ENCODE data around the gene LIMCH1.

The LIMCH1 gene

DNA sequence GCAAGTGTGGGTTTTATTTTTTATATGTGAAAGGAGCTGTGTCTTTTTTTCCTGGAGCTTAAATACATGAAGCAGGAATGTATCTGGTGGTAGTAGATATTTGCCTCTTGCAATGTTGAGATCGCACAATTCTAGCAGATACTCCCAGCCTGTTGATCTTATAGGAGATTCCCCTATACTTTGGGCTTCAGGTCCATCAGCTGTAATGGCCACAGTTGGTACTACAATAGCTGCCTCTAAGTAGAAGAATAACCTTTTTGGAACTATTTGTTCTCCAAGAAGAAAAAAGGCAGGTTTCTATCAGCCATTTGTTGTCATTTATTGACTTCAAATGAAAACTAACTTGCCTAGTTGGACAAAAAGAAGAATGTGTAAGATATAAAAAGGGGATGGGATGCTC, 37.7 kb downstream of the LIMCH1 start:
- TF ChIP-seq POLR2A (IDR thresholded peaks at IDR 0.05; ENCODE audit: extremely low read depth, insufficient read length): no peak
- TF ChIP-seq, protein P1, sequence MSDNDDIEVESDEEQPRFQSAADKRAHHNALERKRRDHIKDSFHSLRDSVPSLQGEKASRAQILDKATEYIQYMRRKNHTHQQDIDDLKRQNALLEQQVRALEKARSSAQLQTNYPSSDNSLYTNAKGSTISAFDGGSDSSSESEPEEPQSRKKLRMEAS (IDR thresholded peaks at IDR 0.05; ENCODE audit: low read depth, low read length): no peak
- TF ChIP-seq, protein P2, sequence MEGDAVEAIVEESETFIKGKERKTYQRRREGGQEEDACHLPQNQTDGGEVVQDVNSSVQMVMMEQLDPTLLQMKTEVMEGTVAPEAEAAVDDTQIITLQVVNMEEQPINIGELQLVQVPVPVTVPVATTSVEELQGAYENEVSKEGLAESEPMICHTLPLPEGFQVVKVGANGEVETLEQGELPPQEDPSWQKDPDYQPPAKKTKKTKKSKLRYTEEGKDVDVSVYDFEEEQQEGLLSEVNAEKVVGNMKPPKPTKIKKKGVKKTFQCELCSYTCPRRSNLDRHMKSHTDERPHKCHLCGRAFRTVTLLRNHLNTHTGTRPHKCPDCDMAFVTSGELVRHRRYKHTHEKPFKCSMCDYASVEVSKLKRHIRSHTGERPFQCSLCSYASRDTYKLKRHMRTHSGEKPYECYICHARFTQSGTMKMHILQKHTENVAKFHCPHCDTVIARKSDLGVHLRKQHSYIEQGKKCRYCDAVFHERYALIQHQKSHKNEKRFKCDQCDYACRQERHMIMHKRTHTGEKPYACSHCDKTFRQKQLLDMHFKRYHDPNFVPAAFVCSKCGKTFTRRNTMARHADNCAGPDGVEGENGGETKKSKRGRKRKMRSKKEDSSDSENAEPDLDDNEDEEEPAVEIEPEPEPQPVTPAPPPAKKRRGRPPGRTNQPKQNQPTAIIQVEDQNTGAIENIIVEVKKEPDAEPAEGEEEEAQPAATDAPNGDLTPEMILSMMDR (IDR thresholded peaks at IDR 0.05; ENCODE audit: low read depth, low read length): no peak
- no peak for TF ChIP-seq MYC (IDR thresholded peaks at IDR 0.05; ENCODE audit: low read depth, low read length)
- DNase-seq (ENCODE audit: low read depth): no peak
- no peak overlapping the region for H3K4me3 ChIP-seq (ENCODE audit: low read depth, low read length)

DNA sequence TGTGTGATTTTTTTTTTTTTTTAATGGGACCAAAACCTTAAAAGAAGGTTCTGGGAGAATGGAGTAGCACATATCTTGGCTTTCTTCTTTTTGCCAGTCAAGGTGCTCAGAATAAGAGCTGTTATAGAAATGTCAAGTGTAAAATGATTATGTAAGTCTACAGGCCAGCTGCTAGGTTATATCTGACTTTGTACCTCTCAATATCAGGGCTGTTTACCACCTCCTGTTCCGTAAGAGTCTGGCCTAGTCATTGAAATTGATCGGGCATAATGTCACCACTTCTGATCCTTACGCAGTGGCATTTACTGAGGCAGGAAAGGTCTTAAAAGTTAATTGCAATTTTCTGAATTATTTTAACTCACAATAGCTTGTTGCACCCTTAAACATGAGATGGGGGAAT, 41.1 kb downstream of the LIMCH1 start:
- DNase-seq (ENCODE audit: low read depth): no peak
- H3K4me3 ChIP-seq (ENCODE audit: low read depth, low read length): no peak overlapping the region
- TF ChIP-seq, protein P2 (IDR thresholded peaks at IDR 0.05; ENCODE audit: low read depth, low read length): no peak
- no peak for TF ChIP-seq MYC (IDR thresholded peaks at IDR 0.05; ENCODE audit: low read depth, low read length)
- TF ChIP-seq POLR2A (IDR thresholded peaks at IDR 0.05; ENCODE audit: extremely low read depth, insufficient read length): no peak

DNA sequence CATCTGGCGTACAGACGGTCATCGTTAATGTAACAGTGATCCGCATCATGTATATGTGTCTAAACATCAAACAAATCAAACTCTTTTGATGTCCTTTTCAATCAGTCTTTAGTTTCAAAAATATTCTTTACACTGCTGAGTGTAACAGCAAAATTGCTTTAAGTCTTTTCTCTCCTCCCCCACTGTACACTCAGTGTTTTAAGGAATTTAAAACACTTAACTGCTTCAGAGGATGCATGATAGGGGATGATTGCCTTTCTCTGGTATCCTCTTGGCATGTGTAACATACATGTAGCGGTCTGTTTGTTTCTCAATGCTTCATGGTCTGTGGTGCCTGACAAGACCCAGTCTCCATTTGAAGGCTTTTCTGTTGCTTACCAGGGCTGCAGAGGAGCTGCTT, 41.6 kb downstream of the LIMCH1 start:
- TF ChIP-seq, protein P2 (IDR thresholded peaks at IDR 0.05; ENCODE audit: low read depth, low read length): no peak
- TF ChIP-seq POLR2A (IDR thresholded peaks at IDR 0.05; ENCODE audit: extremely low read depth, insufficient read length) (no peak), MYC (IDR thresholded peaks at IDR 0.05; ENCODE audit: low read depth, low read length) (no peak)
- TF ChIP-seq, protein P1 (IDR thresholded peaks at IDR 0.05; ENCODE audit: low read depth, low read length): no peak
- DNase-seq (ENCODE audit: low read depth): no peak
- H3K4me3 ChIP-seq (ENCODE audit: low read depth, low read length): no peak overlapping the region

DNA sequence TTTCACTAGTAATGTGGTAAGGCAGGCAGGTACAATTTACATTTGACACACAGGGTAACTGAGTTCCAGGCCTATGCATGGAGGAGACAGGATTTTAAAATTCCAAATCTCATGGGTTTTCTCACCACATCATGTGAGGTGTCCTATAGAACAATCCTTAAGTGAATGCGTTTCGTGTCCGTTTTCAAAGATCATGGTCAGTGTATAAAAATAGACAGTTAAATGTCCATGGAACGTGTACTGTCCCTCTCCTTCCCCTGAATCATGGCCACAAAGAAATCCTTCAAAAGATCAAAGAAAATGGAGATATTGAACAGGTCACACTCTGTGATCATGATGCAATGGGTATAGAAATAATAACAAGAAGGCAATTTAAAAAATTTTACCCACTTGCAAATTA, 42.0 kb downstream of the LIMCH1 start:
- TF ChIP-seq, protein P1 (IDR thresholded peaks at IDR 0.05; ENCODE audit: low read depth, low read length): no peak
- TF ChIP-seq, protein P2 (IDR thresholded peaks at IDR 0.05; ENCODE audit: low read depth, low read length): no peak
- no peak for TF ChIP-seq MYC (IDR thresholded peaks at IDR 0.05; ENCODE audit: low read depth, low read length)
- TF ChIP-seq POLR2A (IDR thresholded peaks at IDR 0.05; ENCODE audit: extremely low read depth, insufficient read length): no peak
- no peak overlapping the region for H3K4me3 ChIP-seq (ENCODE audit: low read depth, low read length)
- no peak for DNase-seq (ENCODE audit: low read depth)

DNA sequence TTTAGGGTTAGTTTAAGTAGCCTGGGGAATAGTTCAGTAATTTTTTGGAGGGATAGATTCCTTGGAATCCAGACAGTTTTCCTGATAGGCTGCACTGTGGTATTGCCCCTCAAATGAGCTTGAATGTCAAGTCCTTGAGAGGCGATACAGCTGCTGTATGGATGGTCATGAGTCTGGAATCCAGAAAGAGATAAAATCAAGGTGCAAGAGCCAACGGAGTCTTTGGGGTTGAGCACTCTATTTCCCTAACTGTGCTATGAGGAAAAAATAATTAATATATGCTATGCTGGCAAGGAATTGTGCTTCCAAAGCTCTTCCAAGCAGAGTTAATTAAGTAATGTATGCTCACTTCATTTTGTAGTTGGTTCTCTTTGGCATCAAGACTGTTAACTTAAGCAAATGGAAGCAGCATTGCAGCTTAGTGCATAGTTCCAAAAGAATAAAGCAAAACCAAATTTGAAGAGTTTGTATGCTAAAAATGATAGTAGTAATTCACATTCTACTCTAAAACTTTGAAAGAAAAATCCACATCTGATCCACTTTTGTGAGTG, 48.8 kb downstream of the LIMCH1 start:
- DNase-seq (ENCODE audit: low read depth): no peak
- H3K4me3 ChIP-seq (ENCODE audit: low read depth, low read length): no peak overlapping the region
- TF ChIP-seq POLR2A (IDR thresholded peaks at IDR 0.05; ENCODE audit: extremely low read depth, insufficient read length) (no peak), MYC (IDR thresholded peaks at IDR 0.05; ENCODE audit: low read depth, low read length) (no peak)
- TF ChIP-seq, protein P1 (IDR thresholded peaks at IDR 0.05; ENCODE audit: low read depth, low read length): no peak
- TF ChIP-seq, protein P2 (IDR thresholded peaks at IDR 0.05; ENCODE audit: low read depth, low read length): no peak

DNA sequence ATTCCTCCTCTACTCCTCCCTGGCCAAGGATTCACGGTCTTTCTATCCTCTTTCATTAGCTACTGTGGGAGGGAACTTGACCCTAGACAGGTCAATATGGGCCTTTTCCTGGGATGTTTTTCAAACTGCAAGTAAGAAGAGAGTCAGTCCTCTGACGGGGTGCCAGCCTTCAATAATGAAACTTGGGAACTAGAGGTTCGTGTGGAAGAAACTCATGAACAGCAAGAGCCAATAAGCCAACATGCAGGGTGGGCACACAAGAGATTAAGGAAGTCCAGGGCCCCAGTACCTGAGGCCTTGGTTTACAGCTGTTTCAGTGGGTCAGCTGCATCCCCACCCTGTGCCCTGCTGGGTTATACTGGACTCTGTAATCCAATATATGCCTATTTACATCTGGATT, 49.3 kb downstream of the LIMCH1 start:
- DNase-seq (ENCODE audit: low read depth): no peak
- H3K4me3 ChIP-seq (ENCODE audit: low read depth, low read length): no peak overlapping the region
- TF ChIP-seq, protein P2 (IDR thresholded peaks at IDR 0.05; ENCODE audit: low read depth, low read length): no peak
- no peak for TF ChIP-seq MYC (IDR thresholded peaks at IDR 0.05; ENCODE audit: low read depth, low read length)
- TF ChIP-seq, protein P1 (IDR thresholded peaks at IDR 0.05; ENCODE audit: low read depth, low read length): no peak
- TF ChIP-seq POLR2A (IDR thresholded peaks at IDR 0.05; ENCODE audit: extremely low read depth, insufficient read length): no peak

Measured in NB4 (cell line).